HepG2 (cell line): ENCODE data around the gene NIT2. TPM values are rescaled to one million over a fixed set of nuclear protein-coding genes. Genes with fewer than 3 reads are reported as not detected.
A peak's percentile ranks its signal among the peaks of the same experiment; 100 is the strongest.

Source experiments
- ARHGAP35 ChIP-seq: sonication (generic); formaldehyde crosslinking; IDR thresholded peaks from 2 replicates; pipeline ENCODE4 v1.9.0; 2022; ENCODE audit warnings: mild to moderate bottlenecking, inconsistent platforms, moderate library complexity, missing genetic modification reagents, borderline replicate concordance
- ATAD3A ChIP-seq: sonication (generic); formaldehyde crosslinking; IDR thresholded peaks from 2 replicates; pipeline ENCODE4 v1.4.0; 2020; ENCODE audit warnings: missing genetic modification reagents
- ATF4 ChIP-seq, 2 experiments: fragments of 450-650 bp in 1 of 2; sonication (generic) in 1 of 2; formaldehyde crosslinking; IDR thresholded peaks; 2 replicates each; pipeline versions ENCODE4 v1.5.0 to v1.8.0; 2020 to 2022; ENCODE audit warnings: mild to moderate bottlenecking in 1 of 2, missing genetic modification reagents in 1 of 2
- ATF6 ChIP-seq: sonication (generic); formaldehyde crosslinking; conservative IDR thresholded peaks from 2 replicates; pipeline ENCODE4 v1.4.0; 2020; ENCODE audit warnings: missing genetic modification reagents
- CBX5 ChIP-seq: sonication (generic); formaldehyde crosslinking; IDR thresholded peaks from 2 replicates; pipeline ENCODE4 v1.4.0; 2020; ENCODE audit warnings: missing genetic modification reagents, borderline replicate concordance
- CREM ChIP-seq, 2 experiments: sonication (generic) in 1 of 2; formaldehyde crosslinking in 1 of 2; IDR thresholded peaks; 2 replicates each; pipeline versions ENCODE4 v1.4.0 to v1.6.1; 2016 to 2020; ENCODE audit warnings: antibody characterized with exemption in 1 of 2, mild to moderate bottlenecking in 1 of 2, missing genetic modification reagents in 1 of 2
- EEA1 ChIP-seq: sonication (generic); formaldehyde crosslinking; IDR thresholded peaks from 2 replicates; pipeline ENCODE4 v1.5.1; 2020; ENCODE audit warnings: mild to moderate bottlenecking, missing genetic modification reagents, borderline replicate concordance
- ETS1 ChIP-seq: sonication (generic); formaldehyde crosslinking; IDR thresholded peaks from 2 replicates; pipeline ENCODE4 v1.4.0; 2020; ENCODE audit warnings: missing genetic modification reagents
- HOXA3 ChIP-seq: sonication (generic); formaldehyde crosslinking; IDR thresholded peaks from 2 replicates; pipeline ENCODE4 v1.5.0; 2020; ENCODE audit warnings: missing genetic modification reagents
- HOXA9 ChIP-seq: sonication (generic); formaldehyde crosslinking; IDR thresholded peaks from 2 replicates; pipeline ENCODE4 v1.8.1; 2022; ENCODE audit warnings: missing genetic modification reagents, mild to moderate bottlenecking, moderate library complexity, borderline replicate concordance
- KAT2B ChIP-seq: fragments of 150-350 bp; IDR thresholded peaks from 2 replicates; pipeline ENCODE4 v1.6.1; 2014; ENCODE audit warnings: low read depth, low read length, borderline replicate concordance
- RNF219 ChIP-seq: sonication (generic); formaldehyde crosslinking; IDR thresholded peaks from 2 replicates; pipeline ENCODE4 v1.5.0; 2020; ENCODE audit warnings: mild to moderate bottlenecking, missing genetic modification reagents
- ZBTB46 ChIP-seq: sonication (generic); formaldehyde crosslinking; IDR thresholded peaks from 2 replicates; pipeline ENCODE4 v1.4.0; 2020; ENCODE audit warnings: mild to moderate bottlenecking, missing genetic modification reagents, borderline replicate concordance
- ZNF18 ChIP-seq: sonication (generic); formaldehyde crosslinking; IDR thresholded peaks from 2 replicates; pipeline ENCODE4 v1.8.0; 2022; ENCODE audit warnings: mild to moderate bottlenecking, missing genetic modification reagents; ENCODE audit not compliant: insufficient replicate concordance
- ZNF235 ChIP-seq: sonication (generic); formaldehyde crosslinking; IDR thresholded peaks from 2 replicates; pipeline ENCODE4 v1.8.1; 2023; ENCODE audit warnings: mild to moderate bottlenecking, missing genetic modification reagents, borderline replicate concordance
- ZNF558 ChIP-seq: sonication (generic); formaldehyde crosslinking; IDR thresholded peaks from 2 replicates; pipeline ENCODE4 v1.9.0; 2022; ENCODE audit warnings: mild to moderate bottlenecking, missing genetic modification reagents, borderline replicate concordance
- ZSCAN12 ChIP-seq: sonication (generic); formaldehyde crosslinking; IDR thresholded peaks from 2 replicates; pipeline ENCODE4 v1.9.0; 2021; ENCODE audit warnings: mild to moderate bottlenecking, missing genetic modification reagents
- polyA plus RNA-seq, 8 experiments: library from polyadenylated mRNA; depleted of rRNA in 3 of 8; stranded (reverse) in 7 of 8; unstranded in 1 of 8; fragments of >200 nt; fragmentation: Illumina TruSeq in 4 of 8; extraction: Trizol in 4 of 8; gene quantifications; 2 replicates each; pipeline versions ENCODE4 v1.2.1 to v1.2.3, GENCODE V29; 2011 to 2016; ENCODE audit warnings: low read depth in 4 of 8, missing spikeins in 1 of 8, mixed read lengths in 1 of 8; ENCODE audit not compliant: insufficient read depth in 1 of 8
- total RNA-seq, 5 experiments: library from RNA; depleted of rRNA; stranded (reverse); fragments of >200 nt; fragmentation: Illumina TruSeq; extraction: Trizol; gene quantifications; 2 replicates each; pipeline ENCODE4 v1.2.3, GENCODE V29; 2016; ENCODE audit warnings: low read depth in 1 of 5

Gene NIT2
- total and polyA plus RNA-seq, 2 of the 13 experiments (the other 11 are each of a cell fraction or from before 2014, with no cell fraction given) = 43.4 to 49.1 TPM

GRCh38 chr3:100334488-100335351 is at the start of gene NIT2 (continued):
- TF ChIP-seq ZNF18 (CRISPR knock-in tag) (no peak), CBX5 (CRISPR knock-in tag) (peak; percentile 91; the same call in 1 of the 2 replicates), ARHGAP35 (CRISPR knock-in tag) (no peak), RNF219 (CRISPR knock-in tag) (no peak), CREM (IDR thresholded peaks at IDR 0.05) (peak; percentile 55), CREM (CRISPR knock-in tag; IDR thresholded peaks at IDR 0.05) (no peak), KAT2B (no peak), ETS1 (0 out of 2 replicates have a peak, but pooled peaks have one; percentile 66), ZNF558 (CRISPR knock-in tag) (no peak; the same call in 1 of the 2 replicates), ZSCAN12 (CRISPR knock-in tag) (no peak), ZNF235 (CRISPR knock-in tag) (no peak; the same call in 1 of the 2 replicates), ATF6 (no peak), ATF4 (CRISPR knock-in tag; IDR thresholded peaks at IDR 0.05) (peak in 1 of 2 experiments; percentile 46; a peak in 1 of 4 replicates), EEA1 (peak; percentile 50; the same call in 1 of the 2 replicates), HOXA9 (CRISPR knock-in tag) (no peak; the same call in 1 of the 2 replicates), HOXA3 (CRISPR knock-in tag) (peak; percentile 80), ZBTB46 (CRISPR knock-in tag) (no peak), ATAD3A (CRISPR knock-in tag) (no peak)
